HG03103 (cell line): ENCODE measurements around the gene ADCY5.

Experiments used
- ATAC-seq: cut with Tn5 transposase; IDR thresholded peaks from one replicate; pipeline ENCODE4 v1.9.1; 2021; ENCODE audit warnings: low read depth; ENCODE audit not compliant: unreplicated experiment

Gene ADCY5

DNA sequence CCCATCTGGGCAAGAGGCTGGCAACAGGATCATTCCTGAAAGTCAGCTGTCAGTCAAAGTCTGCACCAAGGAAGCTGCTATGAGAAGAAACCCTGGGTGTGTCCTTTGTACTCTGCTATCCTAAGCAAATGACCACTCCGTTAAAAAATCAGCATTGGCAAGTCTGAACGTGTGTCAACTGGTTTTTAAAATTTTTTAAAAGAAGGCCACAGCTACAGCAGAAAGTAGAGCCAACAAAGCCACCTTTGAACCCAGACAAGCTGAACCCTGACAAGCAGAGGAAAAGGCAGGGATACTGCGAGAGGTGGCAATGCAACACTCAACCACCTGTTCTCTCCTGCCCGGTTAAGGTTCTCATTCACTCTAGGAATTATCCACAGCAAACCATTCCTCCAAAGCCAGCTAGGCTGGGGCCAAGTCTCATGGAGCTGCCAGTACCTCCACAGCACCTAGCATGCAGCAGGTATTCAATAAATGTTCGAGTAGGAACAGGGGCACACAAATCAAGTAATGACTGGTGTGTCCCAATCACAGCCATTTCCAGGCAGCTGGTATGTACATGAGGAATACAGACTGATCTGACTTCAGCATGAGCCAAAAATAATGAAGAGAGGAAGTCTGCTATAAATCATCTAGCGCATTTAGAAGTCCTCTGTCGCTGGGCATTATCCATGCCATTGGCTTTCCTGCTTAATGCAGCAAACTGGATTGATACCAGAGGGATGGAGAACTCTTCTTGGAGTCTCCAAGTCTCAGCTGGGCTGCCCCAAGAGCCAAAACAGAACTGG lies 76.0 kb downstream of the ADCY5 start:
- ATAC-seq, result no peak

DNA sequence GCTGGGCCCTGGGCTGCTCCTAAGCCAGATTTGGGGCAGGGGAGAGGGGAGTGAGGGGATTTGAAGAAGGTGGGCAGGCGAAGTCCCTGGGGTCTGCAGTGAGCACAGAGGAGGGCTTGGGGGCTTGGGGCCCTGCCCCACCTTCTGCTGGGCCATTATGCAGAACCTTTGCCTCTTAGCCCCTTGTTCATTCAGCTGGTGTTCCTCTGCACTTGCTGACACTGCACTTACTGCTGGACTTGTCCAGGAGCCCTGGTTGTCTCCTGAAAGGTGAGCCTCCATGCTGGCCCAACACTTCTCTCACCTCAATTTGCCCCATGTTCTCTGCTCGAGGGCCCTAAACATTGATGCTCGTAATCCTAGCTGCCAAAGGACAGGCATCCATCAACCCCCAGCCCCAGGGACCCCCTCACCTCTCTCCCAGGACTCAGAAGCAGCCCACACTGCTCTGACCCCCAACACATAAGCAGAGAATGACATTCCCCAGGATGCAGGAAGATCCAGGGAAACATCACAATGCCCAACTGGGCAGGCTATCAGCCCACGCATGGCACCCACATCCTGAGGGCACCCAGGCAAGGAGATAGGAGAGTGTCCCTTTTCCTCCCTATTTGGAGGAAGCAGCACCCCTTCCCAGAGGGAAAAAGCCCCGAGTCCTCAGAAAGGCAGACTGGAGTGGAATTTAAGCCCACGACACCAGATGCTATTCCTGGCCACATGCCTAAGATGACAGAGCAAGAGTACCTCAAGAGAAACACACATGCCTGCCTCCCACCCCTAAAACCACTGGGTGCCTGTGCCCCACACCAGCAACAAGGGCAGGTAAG lies 76.8 kb downstream of the ADCY5 start:
- no peak for ATAC-seq

DNA sequence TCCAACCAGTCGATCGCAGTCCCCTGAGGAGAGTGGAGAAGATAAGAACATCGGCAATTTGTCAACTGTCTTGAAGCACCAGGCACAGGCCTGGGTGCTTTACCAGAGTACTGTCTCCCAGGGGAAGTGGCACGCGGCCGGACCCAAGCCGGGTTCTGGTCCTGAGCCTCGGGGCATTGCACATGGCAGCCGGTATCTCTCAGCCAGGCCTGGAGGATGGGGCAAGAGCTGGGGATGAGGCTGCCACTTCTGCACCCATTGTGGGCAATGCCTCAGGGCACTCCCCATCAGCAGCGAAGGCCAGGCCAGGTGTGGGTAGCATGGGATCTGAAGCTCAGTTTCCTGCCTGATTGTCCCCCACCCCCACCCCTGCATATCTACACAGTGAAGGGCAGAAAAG lies 77.5 kb downstream of the ADCY5 start:
- ATAC-seq, result no peak

DNA sequence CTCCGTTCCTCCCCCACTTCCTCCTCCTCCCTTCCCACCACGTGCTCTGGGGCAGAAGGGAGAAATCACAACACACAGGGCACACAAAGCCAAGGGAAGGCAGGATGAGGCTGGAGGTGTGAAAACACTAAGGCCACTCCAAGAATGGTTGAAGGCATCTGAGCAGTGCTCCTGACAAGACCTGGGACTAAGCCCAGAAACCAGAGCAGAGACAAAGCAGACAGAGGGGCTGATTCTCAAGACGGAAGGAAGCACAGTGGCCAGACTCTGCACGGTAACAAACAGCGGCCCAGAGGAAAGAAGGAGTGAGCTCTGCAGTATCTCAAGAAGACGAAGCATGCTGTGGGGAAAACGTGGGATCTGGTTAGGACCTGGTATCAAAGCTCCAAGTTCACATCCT lies 78.1 kb downstream of the ADCY5 start:
- no peak for ATAC-seq

DNA sequence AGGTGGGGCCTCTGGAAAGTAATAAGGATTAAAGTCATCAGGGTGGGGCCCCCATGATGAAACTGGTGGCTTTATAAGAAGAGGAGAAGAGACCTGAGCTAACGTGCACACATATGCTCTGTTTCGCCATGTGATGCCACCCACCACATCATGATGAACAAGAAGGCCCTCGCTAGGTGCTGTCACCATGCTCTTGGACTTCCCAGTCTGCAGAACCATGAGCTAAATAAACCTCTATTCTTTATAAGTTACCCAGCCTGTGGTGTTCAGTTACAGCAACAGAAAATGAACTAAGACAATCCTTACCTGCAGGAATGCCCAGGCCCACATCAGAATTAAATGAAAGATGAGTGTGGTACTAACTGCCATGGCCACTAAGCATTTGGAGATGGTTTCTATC lies 79.8 kb downstream of the ADCY5 start:
- ATAC-seq, result no peak

DNA sequence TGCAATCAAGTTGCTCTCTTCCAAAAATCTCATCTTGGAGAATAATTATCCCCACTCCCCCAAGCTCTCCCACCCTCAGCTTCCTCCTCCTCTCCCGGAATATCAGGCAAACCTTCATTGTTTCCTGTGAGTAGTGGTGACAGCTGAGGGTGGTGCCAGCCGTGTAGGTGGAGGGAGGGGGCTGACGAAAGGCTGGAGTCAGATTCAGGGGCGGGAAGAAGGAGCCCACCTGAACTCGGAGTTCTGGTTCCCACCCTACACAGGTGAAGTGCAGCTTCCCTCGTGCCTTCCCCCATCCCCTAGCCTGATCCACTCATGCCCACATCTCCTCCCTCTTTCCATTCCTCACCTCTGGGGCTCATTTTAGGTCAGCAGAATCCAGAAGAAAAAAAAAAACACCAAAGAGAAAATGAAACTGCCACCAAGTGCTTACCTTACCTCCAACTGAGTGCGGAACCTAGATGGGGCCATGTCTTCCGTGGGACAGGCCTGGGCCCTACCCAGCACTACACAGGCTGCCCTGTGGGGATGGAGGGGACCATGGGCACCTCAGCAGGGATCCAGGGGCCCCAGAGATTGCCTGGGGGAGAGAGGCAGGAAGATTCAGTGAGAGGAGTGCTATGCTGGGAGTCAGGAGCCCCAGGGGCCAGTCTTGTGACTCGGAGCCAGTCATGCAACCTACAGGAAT lies 81.3 kb downstream of the ADCY5 start:
- ATAC-seq, result no peak

DNA sequence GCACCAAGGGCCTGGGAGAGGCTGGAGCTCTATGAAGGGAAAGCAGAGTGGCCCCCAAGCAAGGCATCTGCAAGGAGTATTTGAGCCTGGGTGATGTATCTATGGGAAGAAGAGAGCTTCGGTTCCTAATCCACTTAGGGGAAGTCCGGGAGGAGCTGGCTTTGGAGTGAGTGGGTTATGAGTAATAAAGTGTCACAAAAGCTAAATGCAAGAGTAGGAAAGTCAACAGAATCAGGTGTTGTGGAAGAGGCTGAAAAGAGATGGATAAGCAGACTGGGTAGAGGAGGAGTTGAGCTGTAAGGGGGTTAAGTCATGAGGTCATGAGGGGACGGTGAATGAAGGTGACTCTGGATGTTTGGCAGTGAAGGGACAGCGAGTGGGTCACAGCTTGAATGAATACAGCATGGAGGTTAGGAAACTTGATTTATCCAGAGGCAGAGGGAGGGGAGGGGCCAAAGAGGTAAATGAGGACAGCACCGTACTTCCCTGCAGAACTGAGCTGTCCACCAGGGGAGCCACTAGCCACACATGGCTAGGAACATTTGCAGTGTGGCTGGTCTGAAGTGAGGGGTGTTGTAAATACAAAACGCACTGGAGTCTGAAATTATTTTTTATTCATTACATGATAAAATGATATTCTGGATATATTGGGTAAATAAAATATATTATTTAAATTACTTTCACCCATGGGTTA lies 83.3 kb downstream of the ADCY5 start:
- ATAC-seq, result no peak

DNA sequence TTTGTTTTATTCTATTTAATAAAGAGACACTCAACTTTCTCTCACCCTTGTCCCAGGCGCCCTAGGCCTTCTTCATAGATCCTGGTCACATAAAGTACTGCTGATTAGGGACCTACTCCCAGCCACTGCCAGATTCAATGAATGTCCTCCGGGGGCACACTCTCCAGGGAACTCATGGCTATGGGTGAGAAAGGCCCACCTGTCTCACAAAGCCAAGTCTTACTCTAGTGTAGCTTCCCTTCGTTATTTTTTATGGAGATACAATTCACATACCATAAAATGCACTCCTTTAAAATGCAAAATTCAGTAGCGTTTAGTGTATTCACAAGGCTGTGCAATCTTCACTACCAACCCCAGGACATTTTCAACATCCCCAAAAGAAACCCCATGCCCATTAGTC lies 87.8 kb downstream of the ADCY5 start:
- no peak for ATAC-seq

DNA sequence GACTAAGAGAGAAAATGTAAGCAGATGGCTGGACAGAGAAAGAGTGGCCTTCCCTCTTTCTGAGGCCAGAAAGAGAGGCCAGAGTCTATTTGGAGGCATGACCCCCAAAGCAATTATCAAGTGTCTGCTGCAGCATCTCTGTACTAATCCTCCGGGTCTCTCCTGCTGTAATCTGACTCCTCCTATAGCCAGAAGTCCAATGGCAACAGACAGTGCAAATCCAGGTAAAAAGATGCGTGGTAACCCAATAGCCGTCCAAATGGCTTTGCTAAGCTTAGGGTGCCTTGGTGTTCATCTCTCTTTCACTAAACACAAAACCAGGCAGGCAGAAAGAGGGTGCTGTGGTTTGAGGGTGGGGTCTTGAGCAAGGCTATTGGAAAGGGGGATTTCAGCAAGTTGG lies 91.6 kb downstream of the ADCY5 start:
- no peak for ATAC-seq

DNA sequence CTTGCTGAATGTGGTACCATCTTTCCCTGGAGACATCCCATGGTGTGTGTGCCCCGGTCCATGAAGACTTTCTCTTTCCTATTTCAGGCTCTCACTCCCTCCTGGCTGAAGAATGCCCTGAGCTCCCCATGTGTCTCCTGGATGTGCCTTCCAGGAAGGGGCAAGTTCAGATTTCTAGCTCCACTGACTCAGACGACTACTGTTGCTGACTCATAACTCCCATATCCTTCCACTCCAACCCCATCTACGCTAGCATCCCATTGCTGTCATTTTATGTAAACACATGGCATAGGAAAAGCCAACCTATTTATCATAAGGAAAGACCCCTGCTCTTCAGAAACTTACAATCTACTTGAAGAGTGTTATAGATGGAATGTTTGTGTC lies 95.0 kb downstream of the ADCY5 start:
- ATAC-seq, result no peak

DNA sequence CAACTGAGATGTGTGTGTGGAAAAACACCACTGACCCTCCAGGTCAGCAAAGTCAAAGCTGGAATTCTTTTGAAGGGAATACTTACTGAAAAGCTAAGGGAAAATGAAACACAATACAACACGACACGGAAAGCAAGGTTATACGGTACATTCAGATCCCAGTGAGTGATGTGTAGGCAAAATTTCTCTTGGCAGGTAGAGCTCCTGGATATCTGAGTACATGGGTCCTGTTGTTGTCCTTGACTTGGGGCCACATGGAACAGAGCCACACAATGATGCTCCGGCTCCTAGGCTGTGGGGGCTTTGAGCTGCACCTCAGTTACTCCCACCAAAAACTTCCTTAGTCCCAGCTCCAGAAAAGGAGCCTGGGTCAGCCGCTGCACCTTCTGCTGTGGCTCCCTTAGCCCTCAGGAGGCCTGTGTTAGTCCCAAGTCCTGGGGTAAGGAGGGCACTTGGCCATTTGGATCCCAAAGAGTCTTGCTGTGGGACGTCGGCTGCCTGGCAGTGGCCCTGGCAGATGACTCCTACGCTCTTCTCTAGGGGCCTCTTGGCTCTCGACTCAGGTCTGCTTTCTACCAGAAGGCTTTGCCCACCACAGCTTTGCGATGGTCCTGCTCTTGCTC lies 95.6 kb downstream of the ADCY5 start:
- ATAC-seq, result no peak

DNA sequence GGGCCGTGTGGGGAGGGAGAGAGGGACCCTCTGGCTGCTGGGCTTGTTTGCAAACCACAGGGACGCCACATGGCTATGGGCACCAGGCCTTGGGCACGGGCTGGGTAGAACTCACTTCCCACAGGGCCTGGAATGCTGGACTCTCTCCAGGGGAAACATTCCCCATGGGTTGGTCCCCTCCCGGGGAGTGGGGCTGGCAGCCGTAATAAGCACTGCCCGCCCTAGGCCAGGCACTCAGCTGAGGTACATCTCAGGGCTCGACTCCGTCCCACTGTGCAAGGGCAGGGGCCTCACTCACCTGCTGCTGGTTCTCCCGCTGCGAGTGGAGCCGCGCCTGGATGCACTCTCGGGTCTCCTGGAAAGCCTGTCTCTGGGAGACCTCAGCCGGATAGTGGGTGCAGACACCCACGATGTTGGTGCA lies 96.7 kb downstream of the ADCY5 start:
- no peak for ATAC-seq

DNA sequence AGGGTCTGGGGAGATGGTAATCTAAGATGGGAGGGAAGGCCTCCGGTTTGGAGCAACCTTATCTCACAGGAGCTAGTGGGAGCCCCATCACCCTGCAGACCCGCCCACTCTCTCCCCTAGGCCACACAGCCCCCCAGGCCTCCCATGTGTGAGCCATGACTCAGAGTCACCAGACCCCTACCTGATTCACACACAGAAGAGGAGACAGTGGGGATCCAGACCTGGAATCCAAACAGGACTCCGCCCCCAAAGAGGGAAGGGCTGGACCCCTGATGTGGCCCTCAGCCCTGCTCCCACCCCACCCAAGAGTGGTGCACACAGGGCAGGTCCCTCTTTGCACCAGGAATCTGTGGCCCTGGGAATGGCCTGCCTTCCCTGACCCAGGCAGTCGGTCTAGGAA lies 97.4 kb downstream of the ADCY5 start:
- no peak for ATAC-seq

DNA sequence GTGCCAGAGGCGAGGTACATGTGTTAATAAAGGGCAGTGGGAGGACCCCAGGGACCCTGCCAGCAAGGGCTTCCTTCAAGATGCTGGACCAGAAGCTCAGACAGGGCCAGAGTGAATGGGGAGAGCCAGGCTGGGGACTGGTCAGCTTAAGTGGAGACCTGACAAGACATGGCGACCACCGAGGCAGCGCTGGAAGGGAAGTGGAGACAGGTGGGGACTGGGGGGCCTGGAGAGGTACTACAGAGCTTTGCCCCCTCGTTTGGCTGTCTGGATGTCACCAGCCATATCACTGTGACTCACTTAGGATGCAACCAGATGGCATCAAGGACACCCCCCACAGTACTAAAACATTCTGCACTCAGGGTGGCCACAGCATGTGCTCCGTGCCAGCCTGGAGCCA lies 97.9 kb downstream of the ADCY5 start:
- no peak for ATAC-seq

DNA sequence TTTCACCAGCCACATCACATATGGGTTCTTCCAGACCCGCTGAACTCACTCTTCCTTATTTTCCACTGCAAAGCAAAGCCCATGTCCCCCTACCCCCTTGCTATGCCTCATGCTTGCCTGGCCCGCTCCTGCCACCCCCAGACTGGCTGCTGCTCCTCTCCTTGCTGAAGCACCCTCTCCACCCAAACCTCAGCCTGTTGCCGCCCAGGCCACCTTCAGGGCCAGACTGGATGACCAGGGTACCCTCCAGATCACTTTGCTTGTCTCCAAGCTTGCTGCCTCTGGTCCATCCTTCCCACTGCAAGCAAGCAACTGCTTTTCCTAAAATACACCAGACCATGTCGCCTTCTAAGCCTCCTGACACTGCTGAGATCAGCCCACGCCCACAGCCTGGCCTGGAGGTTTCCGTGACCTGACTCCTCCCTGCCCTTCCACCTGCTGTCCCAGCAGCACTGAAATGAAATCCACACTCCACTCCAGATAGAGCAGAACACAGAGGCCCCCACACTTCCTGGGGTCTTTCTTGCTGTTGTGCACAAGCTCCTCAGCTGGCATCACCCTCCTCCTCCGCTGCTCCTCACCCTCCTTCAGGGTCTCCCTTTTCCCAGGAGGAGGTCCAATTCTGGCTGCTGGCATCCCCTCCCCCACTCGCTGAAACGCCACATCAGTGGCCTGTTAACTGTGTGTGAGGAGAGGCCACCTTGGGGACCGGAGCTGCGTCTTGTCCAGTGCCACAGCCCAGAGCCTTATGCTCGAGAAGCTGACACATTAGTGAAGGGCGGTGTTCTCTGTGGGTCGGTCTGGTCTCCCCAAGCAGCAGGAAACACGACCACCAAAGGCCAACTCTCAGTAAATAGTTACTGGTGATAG lies 99.1 kb downstream of the ADCY5 start:
- no peak for ATAC-seq

DNA sequence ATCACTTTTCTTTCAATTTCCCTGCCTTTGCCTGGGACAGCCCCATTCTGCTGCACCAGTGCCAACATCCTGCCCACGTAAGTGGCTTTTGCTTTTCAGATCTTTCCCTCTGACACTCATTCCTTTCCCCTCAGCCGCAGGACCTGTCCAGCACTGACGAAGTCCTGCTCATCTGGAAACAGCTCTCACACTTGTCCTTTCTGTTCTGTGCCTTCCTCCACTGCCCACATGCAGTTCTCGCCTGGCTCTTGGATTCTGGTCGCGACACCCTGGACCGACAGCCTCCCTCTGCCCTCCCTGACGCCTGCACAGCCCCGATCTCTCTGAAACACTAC lies 99.7 kb downstream of the ADCY5 start:
- ATAC-seq, result no peak

DNA sequence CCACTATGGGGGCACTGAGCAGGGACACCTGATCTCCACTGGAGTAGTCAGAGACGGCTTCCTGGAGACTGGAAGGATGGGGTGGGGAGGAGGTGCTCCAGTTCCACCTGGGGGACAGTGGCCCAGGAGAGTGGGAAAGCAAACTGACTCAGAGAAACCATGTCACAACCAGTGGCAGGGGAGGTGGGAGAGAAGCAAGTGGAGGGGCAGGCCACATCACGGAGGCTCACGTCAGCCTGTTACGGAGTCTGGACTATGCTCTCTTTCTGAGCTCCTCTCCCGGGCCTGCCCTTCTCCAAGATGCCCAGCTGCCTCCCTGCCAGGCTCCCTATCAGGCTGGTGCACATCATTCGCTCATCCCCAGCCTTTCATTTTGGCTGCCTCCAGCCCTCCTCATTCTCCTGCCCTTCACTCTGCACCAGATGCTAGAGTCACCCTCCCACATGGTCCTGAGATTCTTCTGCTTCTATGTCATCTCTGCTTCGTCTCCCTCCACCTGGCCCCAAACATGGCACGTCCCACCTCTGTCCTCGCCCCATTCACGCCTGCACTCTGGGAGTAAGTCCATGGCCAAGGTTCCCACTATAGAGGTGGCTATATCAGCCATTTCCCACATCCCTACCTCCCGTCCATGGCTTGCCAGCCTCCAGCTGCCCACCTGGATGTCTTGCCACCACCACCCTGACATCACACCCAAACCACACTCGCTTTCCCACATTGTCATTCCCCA lies 100.3 kb downstream of the ADCY5 start:
- no peak for ATAC-seq

DNA sequence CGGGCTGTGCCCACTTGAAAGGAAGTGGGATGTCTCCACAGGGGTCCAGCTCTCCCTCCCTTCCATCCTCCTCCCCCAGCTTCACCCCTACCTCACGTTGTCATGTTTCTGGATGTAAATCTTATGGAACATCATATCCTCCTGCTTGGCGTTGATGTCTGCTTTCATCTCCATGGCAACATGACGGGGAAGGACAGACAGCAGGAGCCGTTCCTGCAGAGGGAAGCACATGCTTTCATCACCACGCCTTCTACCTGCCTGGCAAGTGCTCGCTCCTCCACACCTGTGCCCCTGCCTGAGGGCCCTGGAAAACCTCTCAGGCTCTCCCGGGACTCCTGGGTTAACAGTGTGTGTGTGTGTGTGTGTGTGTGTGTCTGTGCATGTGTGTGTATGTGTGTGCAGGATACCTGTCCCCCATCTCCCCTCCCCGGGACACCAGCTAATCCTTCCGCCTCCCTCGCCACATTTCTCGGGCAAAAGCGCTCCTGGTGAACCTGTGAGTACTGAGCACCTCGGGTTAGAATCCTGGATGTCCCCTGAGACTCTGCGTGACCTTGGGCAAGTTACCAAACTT lies 101.1 kb downstream of the ADCY5 start:
- no peak for ATAC-seq

DNA sequence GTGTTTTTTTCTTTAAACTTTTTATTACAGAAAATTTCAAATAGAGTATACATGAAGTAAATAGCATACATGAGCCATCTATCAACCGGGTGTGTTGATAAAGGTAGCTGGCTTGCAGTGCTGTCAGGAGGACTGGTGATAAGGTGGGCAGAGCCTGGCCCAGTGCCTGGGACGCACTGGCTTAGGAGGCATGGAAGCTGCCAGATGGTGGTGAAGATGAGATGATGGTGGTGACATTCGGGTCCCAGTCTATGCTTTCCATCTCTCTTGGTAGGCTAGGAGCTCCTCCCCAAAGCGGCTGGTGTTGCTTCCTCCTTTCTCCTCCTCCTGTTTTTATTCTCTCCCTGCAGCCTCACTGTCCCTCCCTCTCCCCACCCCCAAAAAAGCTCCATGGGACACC lies 101.7 kb downstream of the ADCY5 start:
- ATAC-seq, result no peak
